DND-41 (cell line): ENCODE data around the gene KCNAB2.

Experiments used
- EZH2 ChIP-seq: IDR thresholded peaks from 3 replicates; pipeline ENCODE4 v1.6.1; 2012; ENCODE audit warnings: borderline replicate concordance, low read depth, mild to moderate bottlenecking, moderate library complexity, low read length, inconsistent platforms; ENCODE audit not compliant: severe bottlenecking
- TF ChIP-seq, protein P1 (sequence below): IDR thresholded peaks from 2 replicates; pipeline ENCODE4 v1.5.1; 2012; ENCODE audit warnings: borderline replicate concordance, low read length, moderate library complexity, mild to moderate bottlenecking; ENCODE audit not compliant: poor library complexity, severe bottlenecking; ENCODE audit errors: extremely low read depth

DNA sequence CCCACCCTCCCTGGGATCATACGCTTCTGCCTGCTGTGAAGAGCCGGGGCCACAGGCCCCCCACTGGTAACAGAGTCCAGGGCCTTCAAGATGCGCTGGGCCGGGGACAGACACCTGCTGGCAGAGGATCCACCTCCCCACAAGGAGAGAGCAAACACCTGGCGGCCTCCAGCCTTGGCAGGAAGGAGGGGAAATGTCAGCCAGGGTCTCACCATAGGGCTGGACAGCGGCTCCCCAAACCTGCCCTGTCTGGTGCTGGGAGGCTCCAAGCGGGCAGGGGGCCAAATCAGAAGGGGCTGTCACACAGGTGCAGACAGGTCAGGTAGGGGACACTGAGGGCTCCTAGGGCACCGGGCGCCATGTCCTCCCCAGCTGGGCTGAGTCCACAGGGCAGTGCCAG lies 58.9 kb downstream of the KCNAB2 start:
- TF ChIP-seq, protein P1, sequence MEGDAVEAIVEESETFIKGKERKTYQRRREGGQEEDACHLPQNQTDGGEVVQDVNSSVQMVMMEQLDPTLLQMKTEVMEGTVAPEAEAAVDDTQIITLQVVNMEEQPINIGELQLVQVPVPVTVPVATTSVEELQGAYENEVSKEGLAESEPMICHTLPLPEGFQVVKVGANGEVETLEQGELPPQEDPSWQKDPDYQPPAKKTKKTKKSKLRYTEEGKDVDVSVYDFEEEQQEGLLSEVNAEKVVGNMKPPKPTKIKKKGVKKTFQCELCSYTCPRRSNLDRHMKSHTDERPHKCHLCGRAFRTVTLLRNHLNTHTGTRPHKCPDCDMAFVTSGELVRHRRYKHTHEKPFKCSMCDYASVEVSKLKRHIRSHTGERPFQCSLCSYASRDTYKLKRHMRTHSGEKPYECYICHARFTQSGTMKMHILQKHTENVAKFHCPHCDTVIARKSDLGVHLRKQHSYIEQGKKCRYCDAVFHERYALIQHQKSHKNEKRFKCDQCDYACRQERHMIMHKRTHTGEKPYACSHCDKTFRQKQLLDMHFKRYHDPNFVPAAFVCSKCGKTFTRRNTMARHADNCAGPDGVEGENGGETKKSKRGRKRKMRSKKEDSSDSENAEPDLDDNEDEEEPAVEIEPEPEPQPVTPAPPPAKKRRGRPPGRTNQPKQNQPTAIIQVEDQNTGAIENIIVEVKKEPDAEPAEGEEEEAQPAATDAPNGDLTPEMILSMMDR, result no peak
- no peak for TF ChIP-seq EZH2
